NCI-H69 (cell line): ENCODE results near the gene CAMK1G.

Source experiments
- DNase-seq: peaks from one replicate; lab custom pipeline; 2025; lab: John Stamatoyannopoulos, UW

The CAMK1G gene

DNA sequence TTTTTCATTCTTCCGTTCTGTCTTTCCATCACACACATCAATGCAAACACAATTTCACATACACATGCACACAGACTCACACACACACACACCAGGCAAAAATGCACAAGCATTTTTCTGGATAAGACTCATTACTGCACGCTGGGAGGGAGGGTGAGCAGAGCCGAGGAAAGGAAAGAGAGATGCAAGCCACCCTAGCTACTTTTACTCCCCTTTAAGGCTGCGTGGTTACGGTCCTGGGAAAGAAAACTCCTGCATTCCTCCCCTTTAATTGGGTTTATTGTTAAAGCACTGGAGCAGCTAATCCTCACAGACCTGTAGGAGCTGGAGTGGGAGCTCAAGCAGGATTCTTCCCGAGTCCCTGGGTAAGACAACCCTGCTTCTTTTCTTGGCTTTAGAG lies at the start of gene CAMK1G:
CAMK1G (plus strand) TSS at position 307 of the 400 bp plus-strand sequence. CDS start 11,270 bp downstream, outside the sequence.
- DNase-seq: peak; percentile 25

DNA sequence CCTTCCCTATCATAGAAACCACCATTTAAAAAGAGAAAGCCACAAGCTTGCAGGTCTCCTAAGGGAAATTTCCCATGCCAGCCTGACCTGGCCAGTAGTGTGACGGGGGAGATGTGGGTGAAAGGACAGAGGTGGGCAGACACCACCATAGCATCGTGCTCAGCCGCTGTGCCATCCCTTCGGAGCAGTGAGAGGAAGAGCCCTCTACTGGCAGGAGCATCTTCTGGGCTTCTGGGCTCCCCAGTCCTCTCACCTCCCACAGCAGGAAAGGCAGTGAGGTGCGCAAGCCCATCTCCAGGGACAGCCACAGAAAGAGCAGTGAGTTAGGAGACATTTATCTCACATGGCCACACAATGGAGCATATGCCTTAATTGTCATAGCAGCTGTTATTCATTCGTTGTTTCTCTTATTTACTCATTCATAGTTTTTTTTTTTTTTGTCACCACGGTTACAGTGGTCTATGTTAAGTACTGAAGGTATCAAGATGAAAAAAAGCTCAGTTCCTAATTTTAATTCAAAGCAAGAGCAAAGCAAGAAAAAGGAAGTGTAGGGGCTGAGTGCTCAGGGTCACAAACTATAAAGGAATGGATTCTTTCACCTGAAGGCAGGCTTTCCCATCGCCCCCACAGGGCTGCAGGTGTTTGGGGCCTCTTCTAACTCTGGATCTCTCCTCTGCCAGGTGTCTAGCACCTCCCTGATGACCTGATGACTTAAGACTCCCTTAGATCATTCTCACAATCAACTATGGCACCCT lies 48.8 kb upstream of the CAMK1G start:
- DNase-seq: peak; percentile 7

DNA sequence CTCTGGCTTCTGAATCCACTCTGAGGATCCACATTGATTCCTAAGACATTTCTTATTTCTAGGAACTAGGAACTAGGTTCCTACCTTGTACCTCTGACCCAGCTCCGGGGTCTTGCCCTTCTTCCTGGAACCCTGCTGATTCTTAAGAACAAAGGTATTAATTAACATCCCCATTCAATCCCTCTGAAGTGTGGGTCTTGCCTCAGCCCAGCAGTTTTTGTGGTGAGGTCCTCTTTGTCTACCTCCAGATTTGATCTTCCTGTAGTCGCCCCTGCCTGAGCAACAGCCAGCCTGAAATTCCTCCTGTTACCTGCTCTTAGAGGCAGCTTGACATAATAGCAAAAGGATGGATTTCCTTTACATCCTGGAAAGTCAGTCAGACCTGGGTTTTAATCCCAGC lies 46.7 kb upstream of the CAMK1G start:
- no peak for DNase-seq

DNA sequence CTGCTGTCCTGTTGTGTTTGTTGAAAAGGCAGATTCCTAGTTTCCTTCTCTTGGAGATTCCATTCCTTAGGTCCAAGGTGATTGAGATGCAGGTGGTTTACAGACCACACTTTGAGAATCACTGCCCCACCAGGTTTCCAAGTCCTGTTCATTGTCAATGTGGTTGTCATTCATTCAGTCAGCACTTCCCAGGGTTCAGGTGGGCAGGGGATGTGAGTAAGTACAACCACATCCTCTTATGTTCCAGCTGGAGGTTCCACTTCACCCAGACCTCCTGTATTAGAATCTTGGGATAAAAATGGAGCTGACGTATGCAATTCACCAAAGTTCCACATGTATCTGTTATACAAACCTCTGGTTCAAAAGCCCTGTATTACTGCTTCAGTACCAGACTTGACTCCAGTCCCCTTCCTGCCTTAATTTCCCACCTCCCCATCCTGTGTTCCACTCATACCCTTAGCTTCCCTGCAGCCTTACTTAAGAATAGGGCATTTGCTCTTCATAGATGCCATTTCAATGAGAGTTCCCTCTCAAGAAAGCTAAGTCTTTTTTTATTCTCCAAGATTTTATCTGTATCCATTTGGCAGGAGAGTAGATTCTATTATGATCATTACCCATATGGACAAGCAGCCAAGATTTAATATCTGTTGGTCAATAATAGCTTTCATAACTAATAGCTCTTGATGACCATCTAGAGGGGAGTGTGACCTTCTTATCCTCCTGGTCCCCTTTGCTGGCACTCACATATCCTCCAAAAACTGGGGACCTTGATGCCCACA lies 46.0 kb upstream of the CAMK1G start:
- DNase-seq: no peak

DNA sequence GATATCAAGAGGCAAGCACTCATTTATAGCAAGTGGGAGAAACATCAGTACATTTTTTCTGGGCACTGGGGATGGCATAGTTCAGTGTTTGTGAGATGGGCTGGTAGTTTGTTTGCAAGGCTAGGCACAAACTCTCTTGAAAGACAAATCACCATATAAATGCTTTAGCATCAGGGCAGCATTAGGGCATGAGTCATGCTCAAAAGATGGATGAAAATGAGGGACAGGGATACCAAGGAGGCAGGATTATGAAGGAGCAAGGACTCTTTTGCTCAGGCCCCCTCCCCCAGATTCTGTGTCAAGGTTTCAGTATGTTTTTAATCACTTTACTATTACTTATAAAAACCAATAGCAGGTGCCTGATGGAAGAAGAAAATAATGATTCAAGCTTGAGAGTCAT lies 43.9 kb upstream of the CAMK1G start:
- DNase-seq: no peak

DNA sequence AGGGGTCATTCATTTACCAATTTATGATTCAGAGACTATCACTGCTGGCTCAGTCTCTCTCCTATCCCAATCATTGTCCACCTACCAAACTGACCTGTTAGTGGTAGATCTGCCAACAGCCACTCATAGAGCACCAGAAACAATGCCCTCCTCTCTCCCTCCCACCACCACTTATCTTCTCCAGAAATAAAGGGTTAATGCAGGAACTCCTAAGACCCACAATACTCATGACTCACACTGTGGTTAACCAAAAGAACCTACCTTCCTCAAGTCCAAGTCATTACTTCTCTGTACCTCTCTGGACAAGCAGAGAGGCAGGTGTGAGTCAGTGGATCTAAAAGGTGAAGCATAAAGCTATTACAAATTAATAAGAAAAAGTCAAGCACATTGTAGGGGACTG lies 40.9 kb upstream of the CAMK1G start:
- no peak for DNase-seq

DNA sequence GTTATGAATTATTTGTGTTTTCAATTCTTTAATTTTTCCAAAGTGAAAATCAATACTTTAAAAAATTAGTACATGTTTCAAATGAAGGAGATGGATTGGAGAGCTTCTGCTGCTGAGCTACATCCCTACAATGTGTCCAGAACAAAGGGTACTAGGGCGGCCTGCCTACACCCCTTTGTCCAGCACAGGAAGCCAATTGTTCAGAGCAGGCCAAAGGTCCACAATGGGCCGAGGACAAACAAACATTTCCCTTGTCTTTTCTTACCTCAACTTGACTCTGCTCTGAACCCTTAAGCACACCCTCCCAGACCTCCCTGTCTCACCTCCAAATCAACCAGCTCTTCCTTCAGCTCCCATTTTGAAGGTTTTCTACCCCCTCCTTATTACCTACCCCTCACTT lies 39.4 kb upstream of the CAMK1G start:
- DNase-seq: no peak

DNA sequence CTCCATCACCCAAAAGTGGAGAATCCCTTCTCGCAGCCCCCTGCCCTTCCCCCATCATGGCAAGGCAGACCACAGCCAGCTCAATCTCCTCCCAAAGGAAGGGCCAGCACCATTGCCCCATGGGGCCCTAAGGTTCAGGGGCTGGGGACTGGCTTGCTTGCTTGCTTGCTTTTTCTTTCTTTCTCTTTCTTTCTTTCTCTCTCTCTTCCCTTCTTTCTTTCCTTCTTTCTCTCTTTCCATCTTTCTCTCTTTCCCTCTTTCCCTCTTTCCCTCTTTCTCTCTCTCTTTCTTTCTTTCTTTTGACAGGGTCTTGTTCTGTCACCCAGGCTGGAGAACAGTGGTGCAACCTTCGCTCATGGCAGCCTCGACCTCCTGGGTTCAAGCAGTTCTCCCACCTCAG lies 38.1 kb upstream of the CAMK1G start:
- DNase-seq: no peak

DNA sequence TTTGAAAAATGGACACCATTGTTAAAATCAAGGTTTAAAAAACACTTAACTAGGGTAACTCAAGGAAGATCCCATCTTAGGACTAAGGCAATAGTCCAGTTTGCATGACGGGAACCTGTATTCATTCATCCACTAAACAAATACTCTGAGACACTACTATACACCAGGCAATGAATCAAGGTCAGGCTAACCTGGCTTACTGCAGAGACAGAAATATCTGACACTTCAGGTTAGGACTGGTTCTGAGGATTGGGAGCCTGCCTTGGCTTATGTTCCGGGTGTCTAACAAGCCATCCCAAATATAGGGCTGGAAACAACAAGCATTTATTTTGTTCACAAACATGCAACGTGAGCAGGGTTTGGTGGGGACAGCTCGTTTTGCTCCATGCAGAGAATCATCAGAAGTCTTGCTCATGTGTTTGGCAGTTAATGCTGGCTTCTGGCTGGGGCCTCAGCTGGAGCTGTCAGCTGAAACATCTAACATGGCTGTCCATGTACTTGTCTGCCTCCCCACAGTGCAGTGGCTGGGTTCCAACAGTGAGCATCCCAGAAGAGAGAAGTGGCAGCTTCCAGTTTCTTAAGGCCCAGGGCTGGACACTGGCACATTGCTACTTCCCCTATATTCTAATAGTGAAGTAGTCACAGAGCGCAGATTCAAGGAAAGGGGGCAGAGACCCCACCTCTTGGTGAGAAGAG lies 37.0 kb upstream of the CAMK1G start:
- DNase-seq: peak; percentile 10

DNA sequence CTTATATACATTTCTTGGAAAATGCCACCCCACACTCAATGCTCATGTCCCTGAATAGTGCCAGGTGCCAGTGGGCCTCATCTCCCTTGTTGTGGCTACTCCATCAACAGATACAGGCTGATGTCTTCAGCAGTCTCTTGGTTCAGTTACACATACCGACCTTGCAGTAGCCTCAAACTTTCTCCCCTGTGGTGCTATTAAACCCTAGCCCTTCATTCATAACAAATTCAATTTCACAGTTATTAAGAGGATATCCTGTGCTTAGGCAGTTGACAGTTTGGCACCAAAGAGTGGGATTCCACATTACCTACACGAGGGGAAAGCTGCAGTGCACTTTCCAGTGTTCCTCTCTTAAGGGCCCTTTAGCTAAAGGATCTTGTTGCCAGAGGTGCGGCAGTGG lies 35.9 kb upstream of the CAMK1G start:
- no peak for DNase-seq

DNA sequence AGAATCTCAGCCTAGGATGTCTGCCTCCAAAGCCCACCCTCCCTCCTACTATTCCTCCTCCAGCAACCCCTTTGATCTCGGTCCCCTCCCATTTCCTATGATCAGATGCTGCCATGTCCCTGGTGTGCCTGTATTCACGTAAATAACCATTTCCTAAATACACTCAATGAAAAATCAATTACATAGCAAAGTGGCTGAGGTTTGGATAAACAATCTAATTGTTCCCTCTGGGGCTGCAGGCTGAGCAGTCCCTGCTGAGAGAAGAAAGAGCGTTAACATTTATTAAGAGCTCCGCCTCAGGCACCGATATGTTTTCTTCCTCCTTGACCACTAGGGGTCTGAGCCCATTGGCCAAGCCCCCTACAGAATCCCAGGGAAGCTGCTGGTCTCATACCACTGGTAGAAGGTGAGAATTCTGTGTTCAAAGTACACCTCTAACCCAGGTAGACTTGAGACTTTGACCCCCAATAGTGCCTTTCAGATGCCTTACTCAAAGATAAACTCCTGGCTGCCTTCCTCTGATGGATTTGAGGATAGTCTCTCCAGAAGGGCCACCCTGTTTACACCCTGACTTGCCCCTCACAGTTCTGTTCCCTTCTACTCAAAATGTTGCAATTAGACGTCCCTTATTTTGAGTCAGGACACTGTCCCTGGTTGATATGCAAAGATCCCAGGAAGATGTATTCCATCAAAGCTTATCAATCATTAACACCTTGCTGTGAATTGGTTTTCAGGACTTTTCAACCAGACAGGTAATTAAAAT lies 33.9 kb upstream of the CAMK1G start:
- peak; percentile 78 for DNase-seq

DNA sequence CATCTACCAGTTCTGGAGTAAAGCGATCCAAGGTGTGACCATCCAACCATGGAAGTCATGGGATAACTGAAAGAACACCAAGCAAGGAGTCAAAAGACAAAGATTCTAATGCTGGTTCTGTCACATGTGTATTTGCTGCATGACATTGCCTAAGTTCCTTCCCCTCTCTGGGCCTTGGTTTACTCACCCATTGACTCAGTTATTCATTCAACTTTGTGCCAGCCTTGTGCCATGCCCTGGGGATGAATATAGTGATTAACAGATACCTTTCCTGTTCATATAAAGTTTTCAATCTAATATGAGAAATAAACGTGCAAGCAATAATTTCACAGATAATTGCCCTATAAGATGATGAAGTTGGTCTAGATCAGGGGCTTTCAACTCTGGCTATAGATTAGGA lies 33.0 kb upstream of the CAMK1G start:
- DNase-seq: no peak

DNA sequence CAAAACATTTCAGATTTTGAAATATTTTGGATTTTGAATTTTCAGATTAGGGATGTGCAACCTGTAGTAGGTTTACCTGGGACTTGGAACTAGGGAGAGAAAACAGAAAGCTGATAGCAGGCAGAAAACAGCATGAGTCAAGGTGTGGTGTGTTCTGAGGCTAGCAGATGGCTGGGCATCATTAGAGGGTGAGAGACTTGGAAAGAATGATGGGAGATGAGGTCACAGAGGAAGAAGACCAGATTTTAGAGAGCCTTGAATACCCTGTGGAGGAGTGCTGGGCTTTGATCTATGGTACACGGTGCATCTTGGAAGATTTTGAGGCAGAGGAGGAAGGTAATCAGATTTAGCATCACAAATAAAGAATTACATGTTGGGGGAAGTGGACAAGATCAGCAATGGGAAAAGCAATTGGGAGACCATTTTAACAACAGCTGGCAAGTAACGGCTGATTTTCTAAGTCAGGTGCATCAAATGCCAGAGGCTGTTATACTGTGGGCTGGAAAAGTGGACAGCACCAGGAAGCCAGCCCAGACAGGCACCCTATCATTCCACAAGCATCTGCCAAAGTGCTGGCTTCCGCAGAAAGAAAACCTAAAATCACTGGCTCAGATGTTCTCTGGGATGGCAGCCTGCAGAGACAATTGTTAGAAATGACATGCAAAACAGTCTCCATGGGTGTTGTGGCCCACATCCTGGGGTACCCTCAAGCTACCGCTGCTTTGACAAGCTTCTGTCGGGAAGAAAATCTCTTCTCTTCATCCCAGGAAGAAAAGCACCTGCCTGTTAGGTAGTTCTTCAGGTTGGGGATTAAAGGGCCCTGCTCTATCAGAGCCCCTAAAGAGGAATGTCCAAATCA lies 30.9 kb upstream of the CAMK1G start:
- peak; percentile 56 for DNase-seq

DNA sequence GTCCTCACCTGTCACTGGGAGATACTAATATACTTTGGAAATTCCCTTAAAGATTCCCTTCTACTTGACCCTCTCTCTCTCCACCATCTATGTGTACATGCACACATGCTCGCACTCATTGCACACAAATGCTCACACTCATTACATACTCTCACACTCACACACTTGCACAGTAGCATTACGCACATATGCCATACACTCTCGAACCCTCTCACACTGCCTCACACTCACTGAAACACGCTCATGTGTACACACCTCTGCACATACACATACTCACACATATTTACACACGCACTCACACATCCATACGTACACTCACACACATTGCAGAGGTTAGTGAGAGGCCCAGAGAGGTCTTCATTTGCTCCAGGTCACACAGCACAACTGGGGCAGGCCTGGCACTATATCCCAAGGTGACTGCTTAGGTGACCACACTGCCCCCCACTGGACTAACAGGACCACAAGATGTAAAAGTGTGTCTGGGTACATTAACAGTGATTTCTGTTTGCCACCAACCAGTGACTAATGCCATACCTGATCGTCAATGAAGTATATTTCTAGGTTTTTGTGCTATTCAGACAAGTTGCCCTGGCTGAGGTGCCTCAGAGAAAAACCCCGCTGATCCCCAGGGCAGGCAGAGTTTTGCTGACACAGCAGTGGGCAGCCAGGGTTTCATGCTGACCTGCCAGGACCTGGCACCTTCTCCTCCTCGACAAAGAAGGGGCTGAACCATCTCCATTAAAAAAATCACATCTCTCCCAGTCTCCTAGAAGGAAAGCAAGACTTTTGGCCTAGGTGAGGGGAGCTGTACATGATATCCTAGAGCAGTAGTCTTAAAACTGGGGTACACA lies 28.5 kb upstream of the CAMK1G start:
- DNase-seq: no peak

DNA sequence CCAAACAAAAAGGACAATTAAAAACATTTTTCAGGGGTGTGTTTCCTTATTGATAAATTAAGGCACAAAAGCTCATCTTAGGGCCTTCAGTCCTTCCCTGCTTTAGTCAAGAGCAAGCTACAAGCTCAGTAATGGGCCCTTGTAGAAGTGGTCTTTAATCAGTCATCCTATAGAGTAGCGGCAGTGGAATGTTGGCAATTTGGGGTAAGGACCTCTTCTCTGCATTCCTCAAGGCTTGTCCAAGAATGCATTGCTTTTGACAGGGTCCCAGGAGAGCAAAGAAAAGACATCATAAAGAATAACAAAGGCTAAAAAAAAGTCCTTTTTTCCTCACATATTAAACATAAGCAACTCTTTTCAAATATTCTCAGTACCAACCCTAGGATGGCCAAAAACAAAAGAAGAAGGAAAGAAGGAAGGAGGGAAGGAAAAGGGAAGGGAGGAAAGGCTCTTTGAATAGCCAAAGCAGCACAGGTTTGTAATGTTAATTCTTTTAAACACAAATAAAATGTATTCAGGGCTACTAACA lies 27.3 kb upstream of the CAMK1G start:
- no peak for DNase-seq

DNA sequence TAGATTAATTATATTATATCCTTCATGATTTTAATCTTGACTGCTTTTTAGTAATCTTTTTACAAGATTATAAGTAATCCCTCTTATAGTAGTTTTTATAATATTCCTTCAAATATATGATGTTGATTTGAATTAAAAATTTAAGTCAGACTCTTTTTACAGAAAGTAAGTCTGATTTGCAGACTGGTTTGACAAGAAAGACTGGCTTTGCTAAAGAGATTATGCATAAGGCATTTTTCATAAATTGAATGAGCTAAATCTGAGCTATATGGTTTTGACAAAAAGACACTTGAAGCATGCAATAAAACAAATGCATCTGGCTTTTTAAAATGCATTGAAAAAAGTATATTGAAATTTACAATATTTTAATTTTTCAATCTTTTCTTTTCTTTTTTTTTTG lies 26.3 kb upstream of the CAMK1G start:
- DNase-seq: no peak

DNA sequence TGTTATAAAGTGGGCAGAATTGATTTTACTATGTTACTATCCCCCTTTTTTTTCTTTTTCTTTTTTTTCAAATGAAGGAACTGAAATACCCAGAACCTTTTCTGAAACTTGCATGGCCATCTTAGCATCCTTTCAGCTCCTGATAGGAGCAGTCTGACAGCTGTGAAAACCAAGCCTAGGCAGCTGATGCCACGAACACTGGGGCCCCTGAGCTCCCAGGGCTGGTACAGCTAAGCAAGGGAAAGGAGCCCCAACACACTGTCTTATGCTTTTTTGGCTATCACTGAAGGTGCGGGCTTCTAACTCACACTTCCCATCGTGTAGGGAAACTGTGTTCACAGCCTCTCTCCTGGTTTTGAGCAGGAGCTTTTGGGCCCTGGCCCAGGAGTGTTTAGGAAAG lies 23.0 kb upstream of the CAMK1G start:
- no peak for DNase-seq

DNA sequence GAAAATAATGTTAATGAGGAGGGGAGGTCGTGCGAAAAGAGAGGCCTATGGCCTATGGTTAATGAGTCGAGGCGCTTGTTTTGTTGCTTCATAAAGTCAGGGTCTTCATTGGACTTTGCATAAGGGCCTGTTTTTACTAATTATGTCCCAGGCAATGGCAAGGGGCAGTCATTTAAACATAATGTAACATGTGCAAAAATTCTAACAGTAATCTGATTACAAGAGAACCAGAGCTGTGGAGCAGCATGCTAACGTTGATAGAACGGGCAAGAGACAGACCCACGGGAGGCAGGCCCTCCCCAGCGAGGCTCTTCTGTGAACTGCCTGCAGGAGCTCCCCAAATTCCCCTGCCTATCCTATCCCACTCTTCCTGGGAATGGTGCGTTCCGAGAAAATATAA lies 22.6 kb upstream of the CAMK1G start:
- no peak for DNase-seq

DNA sequence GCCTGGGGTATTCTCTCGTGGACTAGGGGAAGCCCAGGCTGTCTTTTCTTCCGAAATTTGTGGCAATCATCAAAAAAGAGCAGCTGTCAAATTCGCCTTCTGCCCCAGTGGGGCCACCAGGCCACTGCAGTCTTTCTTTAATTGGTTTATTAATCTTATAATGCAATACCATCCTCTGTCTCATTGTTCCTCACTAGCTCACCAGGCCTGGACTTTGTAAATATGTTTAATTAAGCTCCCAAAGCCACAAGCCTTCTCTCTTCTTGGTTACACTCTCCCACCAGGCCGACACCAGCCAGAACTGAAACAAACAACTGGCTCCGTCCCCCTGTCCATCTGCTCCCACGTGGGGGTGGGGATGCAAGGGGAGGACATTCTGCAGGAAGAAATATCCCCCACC lies 22.0 kb upstream of the CAMK1G start:
- no peak for DNase-seq

DNA sequence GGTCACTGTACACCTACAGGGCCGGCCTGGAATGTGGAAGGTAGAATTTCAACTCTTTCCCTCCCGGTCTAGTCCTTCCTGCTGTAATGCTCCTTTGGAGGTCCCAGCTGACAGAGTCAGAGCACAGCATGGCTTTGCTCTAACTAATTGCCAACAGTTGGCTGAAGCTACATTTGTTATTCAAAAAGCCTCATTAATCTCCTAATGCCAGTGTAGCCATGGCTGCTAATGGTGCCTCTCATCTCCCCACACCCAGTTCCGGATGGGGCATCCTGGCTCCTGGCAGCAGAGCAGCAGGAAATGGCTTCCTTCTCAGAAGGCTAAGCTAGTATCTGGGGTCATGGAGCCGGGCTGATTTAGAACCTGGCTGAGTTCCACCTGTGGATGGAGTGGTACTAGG lies 18.7 kb upstream of the CAMK1G start:
- DNase-seq: peak; percentile 75
